ENCODE results near the gene IDUA.

DNA sequence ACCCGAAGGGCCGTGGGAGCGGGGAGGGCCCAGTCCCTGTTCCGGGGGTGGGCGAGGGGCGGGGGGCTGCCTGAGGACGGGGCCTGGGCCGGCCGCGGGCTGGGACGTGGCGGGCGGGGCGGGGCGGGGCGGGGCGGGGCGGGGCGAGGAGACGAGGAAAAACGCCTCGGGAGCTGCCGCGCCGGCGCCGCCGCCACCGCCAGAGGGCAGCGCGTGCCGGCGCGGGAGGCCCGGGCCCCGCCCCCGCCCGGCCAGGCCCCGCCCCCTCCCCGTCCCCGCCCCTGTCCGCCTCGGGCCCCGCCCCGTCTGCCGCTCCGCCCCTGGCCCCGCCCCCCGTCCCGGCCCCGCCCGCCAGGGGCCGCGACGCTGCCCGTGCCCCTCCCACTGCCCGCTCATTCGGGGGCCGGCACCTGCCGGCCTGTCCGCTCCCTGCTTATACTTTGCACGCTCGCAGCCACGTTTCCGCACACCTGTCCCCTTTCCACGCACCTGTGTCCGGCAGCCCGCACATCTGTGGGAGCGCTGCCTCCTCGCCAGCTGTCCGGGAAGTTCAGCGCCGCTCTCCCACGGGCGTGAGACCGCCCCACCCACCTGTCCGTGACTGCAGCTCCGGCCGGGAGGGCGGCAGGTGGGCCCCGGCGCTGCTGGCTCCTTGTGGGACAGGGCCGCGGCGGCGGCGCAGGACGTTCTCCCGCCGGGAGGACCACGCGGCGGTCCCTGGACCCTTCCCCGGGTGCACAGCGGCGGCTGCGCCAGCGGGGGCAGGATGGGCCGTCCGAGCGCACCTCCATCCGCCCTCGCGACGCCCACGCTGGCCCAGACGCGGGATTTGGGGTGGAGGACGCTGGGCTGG, 22.9 kb downstream of the IDUA start:
- TF ChIP-seq, protein P1, sequence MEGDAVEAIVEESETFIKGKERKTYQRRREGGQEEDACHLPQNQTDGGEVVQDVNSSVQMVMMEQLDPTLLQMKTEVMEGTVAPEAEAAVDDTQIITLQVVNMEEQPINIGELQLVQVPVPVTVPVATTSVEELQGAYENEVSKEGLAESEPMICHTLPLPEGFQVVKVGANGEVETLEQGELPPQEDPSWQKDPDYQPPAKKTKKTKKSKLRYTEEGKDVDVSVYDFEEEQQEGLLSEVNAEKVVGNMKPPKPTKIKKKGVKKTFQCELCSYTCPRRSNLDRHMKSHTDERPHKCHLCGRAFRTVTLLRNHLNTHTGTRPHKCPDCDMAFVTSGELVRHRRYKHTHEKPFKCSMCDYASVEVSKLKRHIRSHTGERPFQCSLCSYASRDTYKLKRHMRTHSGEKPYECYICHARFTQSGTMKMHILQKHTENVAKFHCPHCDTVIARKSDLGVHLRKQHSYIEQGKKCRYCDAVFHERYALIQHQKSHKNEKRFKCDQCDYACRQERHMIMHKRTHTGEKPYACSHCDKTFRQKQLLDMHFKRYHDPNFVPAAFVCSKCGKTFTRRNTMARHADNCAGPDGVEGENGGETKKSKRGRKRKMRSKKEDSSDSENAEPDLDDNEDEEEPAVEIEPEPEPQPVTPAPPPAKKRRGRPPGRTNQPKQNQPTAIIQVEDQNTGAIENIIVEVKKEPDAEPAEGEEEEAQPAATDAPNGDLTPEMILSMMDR (IDR thresholded peaks at IDR 0.05; ENCODE audit: low read length) = no peak
- TF ChIP-seq EZH2 (optimal IDR thresholded peaks at IDR 0.05; ENCODE audit: low read depth, low read length) = no peak
